Left ventricle myocardium inferior (tissue), 1 donor: ENCODE measurements around the gene MAN1C1. TPM values are rescaled to one million over a fixed set of nuclear protein-coding genes. Genes with fewer than 3 reads are reported as not detected.

ENCODE experiments used
- DNase-seq: peaks from one replicate; pipeline ENCODE4 v3.0.0-alpha.2; 2020
- H3K27ac ChIP-seq: fragments of 200-600 bp; replicated peaks from 2 replicates; pipeline ENCODE4 v1.8.0; 2021
- H3K27me3 ChIP-seq: fragments of 200-600 bp; 2 replicates; pipeline ENCODE4 v1.8.0; 2021; ENCODE audit warnings: low read depth
- H3K36me3 ChIP-seq: fragments of 200-600 bp; 2 replicates; pipeline ENCODE4 v1.8.0; 2021
- H3K4me1 ChIP-seq: fragments of 200-600 bp; 2 replicates; pipeline ENCODE4 v1.8.0; 2021
- H3K4me3 ChIP-seq: fragments of 200-600 bp; 2 replicates; pipeline ENCODE4 v1.8.0; 2021; ENCODE audit warnings: mild to moderate bottlenecking, moderate library complexity
- H3K9me3 ChIP-seq: fragments of 200-600 bp; replicated peaks from 2 replicates; pipeline ENCODE4 v1.8.0; 2021
- intact Hi-C: fragments of 100-400 bp; cut with micrococcal nuclease; formaldehyde crosslinking; loops from one replicate; pipeline ENCODE4 v1.11.0; 2022
- total RNA-seq: library from RNA; stranded (reverse); fragmentation: NEBNext Ultra II Directional; extraction: Animal tissue kit (Norgen Biotek cat#: 25700); gene quantifications from one replicate; pipeline ENCODE4 v1.2.1, GENCODE V29; 2021
- TF ChIP-seq, protein P1 (sequence below): fragments of 200-600 bp; IDR thresholded peaks from 2 replicates; pipeline ENCODE4 v1.8.0; 2021; ENCODE audit warnings: antibody characterized with exemption, mild to moderate bottlenecking, borderline replicate concordance
- donor health status: DM: no; HTN: yes; CAD: no; lungs with severe emphysema.

Gene MAN1C1
- total RNA-seq, 1 donor from 2014 or later, result 18.0 TPM

DNA sequence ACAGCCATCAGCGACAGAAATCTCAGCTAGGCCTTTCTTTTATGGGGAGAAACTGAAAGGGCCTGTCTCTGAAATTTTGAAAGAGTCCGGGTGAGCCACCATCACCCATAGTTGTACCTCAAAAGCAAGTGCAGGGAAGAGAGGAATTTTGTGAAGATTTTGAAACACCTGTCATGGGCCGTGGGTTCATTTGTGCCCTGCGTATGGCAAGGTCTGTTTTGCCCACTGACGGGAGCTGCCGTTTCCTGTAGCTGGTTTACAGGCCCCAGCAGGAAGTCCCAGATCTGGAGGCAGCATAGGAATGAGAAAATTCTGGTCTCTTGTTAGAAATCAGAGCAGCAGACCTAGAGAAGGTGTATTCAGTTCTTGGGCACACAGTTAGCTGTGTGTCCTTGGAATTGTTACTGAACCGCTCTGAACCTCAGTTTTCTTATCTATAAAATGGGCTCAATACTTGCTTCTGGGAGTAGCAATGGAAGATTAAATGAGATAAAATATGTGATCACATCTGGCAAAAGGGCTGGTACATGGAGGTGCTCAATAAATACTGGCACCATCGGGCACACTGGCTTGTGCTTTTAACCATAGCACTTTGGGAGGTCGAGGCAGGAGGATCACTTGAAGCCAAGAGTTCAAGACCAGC lies 52.5 kb downstream of the MAN1C1 start:
- peaks cover 39% of the 10 kb centered on the region for H3K4me1 ChIP-seq
- intact Hi-C loops, result no loop called here
- DNase-seq, result no peak
- H3K9me3 ChIP-seq, result no peaks in the 10 kb centered on the region
- no peaks in the 10 kb centered on the region for H3K36me3 ChIP-seq
- H3K27ac ChIP-seq, result no peak overlapping the region
- H3K4me3 ChIP-seq, result no peak overlapping the region
- no peaks in the 10 kb centered on the region for H3K27me3 ChIP-seq
- TF ChIP-seq, protein P1, sequence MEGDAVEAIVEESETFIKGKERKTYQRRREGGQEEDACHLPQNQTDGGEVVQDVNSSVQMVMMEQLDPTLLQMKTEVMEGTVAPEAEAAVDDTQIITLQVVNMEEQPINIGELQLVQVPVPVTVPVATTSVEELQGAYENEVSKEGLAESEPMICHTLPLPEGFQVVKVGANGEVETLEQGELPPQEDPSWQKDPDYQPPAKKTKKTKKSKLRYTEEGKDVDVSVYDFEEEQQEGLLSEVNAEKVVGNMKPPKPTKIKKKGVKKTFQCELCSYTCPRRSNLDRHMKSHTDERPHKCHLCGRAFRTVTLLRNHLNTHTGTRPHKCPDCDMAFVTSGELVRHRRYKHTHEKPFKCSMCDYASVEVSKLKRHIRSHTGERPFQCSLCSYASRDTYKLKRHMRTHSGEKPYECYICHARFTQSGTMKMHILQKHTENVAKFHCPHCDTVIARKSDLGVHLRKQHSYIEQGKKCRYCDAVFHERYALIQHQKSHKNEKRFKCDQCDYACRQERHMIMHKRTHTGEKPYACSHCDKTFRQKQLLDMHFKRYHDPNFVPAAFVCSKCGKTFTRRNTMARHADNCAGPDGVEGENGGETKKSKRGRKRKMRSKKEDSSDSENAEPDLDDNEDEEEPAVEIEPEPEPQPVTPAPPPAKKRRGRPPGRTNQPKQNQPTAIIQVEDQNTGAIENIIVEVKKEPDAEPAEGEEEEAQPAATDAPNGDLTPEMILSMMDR, result no peak

GRCh38 chr1:25669781-25670567 lies 53.4 kb downstream of the MAN1C1 start:
- Histone ChIP-seq H3K27ac (no peak overlapping the region), H3K27me3 (no peaks in the 10 kb centered on the region), H3K36me3 (no peaks in the 10 kb centered on the region), H3K4me3 (no peak overlapping the region), H3K9me3 (no peaks in the 10 kb centered on the region), H3K4me1 (peaks cover 29% of the 10 kb centered on the region)
- DNase-seq, result no peak
- TF ChIP-seq, protein P1, result no peak
- intact Hi-C loops, result no loop called here

- Histone ChIP-seq H3K27ac (no peak overlapping the region), H3K9me3 (no peaks in the 10 kb centered on the region), H3K4me1 (peaks cover 33% of the 10 kb centered on the region), H3K4me3 (no peak overlapping the region), H3K36me3 (no peaks in the 10 kb centered on the region), H3K27me3 (no peaks in the 10 kb centered on the region)
- intact Hi-C loops, result no loop called here
- TF ChIP-seq, protein P1, result no peak
- DNase-seq, result no peak
Observed at GRCh38 chr1:25671929-25672328, 55.3 kb downstream of the MAN1C1 start.

DNA sequence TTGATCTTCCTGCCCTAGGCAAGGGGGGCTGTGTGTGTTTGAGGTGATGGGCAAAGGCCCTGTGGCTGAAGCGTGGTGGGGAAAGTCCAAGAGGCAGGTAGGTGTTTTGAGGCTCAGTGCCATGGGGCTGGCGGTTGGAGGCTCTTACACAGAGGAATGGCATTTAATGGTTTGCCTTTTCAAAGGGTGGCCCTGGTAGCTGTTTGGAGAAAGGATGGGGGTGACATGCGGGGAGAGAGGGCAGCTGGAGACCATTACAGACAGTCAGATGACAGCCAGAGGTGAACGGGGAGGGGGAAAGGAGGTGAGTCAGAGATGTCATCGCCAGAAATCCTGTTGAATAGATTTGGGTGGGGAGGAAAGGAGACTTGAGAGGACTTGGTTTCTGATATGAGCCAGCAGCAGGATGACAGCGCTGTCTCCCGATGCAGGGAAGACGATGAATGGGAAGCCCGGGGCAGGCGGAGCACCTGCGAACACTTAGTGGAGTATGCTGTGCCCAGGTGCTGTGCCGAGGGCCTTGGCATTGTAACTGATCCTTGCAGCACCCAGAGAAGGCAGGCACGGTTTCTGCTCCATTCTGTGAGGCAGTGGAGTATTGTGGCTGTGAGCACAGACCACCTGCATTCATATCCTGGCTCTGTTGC lies 56.3 kb downstream of the MAN1C1 start:
- TF ChIP-seq, protein P1, result no peak
- no peaks in the 10 kb centered on the region for H3K27me3 ChIP-seq
- H3K27ac ChIP-seq, result no peak overlapping the region
- H3K4me3 ChIP-seq, result no peak overlapping the region
- intact Hi-C loops, result no loop called here
- no peaks in the 10 kb centered on the region for H3K9me3 ChIP-seq
- DNase-seq, result no peak
- peaks cover 43% of the 10 kb centered on the region for H3K4me1 ChIP-seq
- no peaks in the 10 kb centered on the region for H3K36me3 ChIP-seq

- intact Hi-C loops, result no loop called here
- no peak overlapping the region for H3K4me3 ChIP-seq
- TF ChIP-seq, protein P1, result no peak
Observed at GRCh38 chr1:25673456-25673855, 56.9 kb downstream of the MAN1C1 start.

More at GRCh38 chr1:25673456-25673855, 56.9 kb downstream of the MAN1C1 start:
- no peak for DNase-seq
- Histone ChIP-seq H3K27ac (no peak overlapping the region), H3K27me3 (no peaks in the 10 kb centered on the region), H3K4me1 (peaks cover 48% of the 10 kb centered on the region), H3K9me3 (no peaks in the 10 kb centered on the region), H3K36me3 (no peaks in the 10 kb centered on the region)
